Regular cardiac myocyte (primary cell): ENCODE data around the gene MOCOS. TPM values are rescaled to one million over a fixed set of nuclear protein-coding genes. Genes with fewer than 3 reads are reported as not detected.

Source experiments
- total RNA-seq: library from RNA; depleted of rRNA; stranded (reverse); fragments of >200 nt; gene quantifications from 2 replicates; pipeline ENCODE4 v1.2.3, GENCODE V29; 2014

The MOCOS gene, protein sequence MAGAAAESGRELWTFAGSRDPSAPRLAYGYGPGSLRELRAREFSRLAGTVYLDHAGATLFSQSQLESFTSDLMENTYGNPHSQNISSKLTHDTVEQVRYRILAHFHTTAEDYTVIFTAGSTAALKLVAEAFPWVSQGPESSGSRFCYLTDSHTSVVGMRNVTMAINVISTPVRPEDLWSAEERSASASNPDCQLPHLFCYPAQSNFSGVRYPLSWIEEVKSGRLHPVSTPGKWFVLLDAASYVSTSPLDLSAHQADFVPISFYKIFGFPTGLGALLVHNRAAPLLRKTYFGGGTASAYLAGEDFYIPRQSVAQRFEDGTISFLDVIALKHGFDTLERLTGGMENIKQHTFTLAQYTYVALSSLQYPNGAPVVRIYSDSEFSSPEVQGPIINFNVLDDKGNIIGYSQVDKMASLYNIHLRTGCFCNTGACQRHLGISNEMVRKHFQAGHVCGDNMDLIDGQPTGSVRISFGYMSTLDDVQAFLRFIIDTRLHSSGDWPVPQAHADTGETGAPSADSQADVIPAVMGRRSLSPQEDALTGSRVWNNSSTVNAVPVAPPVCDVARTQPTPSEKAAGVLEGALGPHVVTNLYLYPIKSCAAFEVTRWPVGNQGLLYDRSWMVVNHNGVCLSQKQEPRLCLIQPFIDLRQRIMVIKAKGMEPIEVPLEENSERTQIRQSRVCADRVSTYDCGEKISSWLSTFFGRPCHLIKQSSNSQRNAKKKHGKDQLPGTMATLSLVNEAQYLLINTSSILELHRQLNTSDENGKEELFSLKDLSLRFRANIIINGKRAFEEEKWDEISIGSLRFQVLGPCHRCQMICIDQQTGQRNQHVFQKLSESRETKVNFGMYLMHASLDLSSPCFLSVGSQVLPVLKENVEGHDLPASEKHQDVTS
- 2.9 and 4.8 TPM in 2 replicates for total RNA-seq

DNA sequence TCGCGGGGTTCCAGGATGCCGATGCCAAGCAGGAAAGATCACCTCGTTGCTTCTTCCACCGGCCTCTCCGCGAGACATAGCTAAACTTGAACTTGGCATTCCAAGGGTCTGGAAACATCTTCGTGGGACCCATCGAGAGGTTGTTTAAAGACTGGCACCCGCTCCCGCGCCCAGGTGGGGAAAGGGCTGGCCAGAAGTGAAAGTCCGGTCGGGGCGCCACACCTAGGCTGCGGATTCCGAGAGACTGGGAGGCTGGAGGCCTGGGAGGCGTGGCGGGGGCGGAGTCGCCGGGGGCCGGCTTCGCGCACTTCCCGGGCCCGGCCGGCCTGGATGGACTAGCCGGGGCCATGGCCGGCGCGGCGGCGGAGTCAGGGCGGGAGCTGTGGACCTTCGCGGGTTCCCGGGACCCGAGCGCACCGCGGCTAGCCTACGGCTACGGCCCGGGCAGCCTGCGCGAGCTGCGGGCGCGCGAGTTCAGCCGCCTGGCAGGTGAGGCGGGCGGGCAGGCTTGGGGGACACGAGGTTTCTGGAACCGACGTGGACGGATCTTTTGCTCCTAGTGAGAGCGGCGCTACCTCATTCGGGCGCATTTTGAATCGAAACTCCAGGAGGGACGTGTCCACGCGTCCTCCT, at the start of gene MOCOS:
MOCOS (plus strand) TSS at position 305 of the 633 bp plus-strand sequence; CDS start at position 348, 43 bp downstream.

DNA sequence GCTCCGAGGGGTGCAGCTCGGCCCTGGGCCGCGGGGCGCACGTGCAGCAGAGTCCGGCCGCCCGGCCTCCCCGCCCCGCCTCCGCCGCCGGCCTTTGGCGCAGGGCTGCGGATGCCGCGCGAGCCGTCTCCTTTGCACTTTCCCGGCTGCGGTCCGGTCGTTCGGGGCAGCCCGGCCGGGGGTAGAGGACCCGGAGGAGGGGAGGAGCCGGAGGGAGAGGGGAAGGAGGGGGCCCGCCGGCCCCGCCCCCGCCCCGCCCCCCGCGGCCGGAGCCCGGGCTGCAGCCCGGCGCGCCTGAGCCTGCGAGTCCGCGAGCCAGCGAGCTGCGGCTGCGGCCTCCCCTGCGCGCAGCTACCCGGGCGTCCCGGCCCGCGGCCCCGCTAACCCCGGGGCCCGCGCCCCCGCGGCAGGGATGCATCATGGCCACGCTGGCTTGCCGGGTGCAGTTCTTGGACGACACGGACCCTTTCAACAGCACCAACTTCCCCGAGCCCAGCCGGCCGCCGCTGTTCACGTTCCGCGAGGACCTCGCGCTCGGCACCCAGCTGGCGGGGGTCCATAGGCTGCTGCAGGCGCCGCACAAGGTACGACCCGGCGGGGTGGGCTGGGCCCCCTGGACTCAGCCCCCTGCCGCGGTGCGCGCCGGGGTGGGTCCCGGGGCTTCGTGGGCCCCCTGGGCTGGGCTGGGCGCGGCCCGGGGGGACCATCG, 110.3 kb downstream of the MOCOS start, which contains the start of gene FHOD3:
FHOD3 (plus strand) TSS at position 297 of the 709 bp plus-strand sequence; CDS start at position 420, 123 bp downstream.

Other genes with a start within 250 kb of the MOCOS start
- 59.5 and 63.3 TPM in 2 replicates for gene RPRD1A, start 119.9 kb upstream of the MOCOS start, total RNA-seq
- gene SLC39A6, start 58.2 kb upstream of the MOCOS start, total RNA-seq: 80.9 and 150 TPM in 2 replicates
- gene ELP2, start 57.6 kb upstream of the MOCOS start, total RNA-seq: 77.8 and 122 TPM in 2 replicates
- 2.3 and 9.9 TPM in 2 replicates for gene FHOD3, start 110.2 kb downstream of the MOCOS start, total RNA-seq